Endothelial cell of umbilical vein (primary cell): ENCODE results near the gene MTA2. TPM values are rescaled to one million over a fixed set of nuclear protein-coding genes. Genes with fewer than 3 reads are reported as not detected.

Experiments used
- BruUV-seq: library from RNA; stranded (reverse); fragments of 400-500 nt; replicated peaks from 2 replicates; lab custom pipeline; 2021; lab: Mats Ljungman, UMichigan
- CTCF ChIA-PET: fragments of 300-600, 350-600 bp; sonication (Branson Sonifier 250); formaldehyde crosslinking; loops from one replicate; lab custom pipeline; 2021; ENCODE audit warnings: antibody characterized with exemption, inconsistent platforms; lab: Charles Lee
- POLR2A ChIA-PET: fragments of 300-600, 350-600 bp; sonication (Branson Sonifier 250); formaldehyde crosslinking; loops from one replicate; lab custom pipeline; 2021; ENCODE audit warnings: antibody characterized with exemption, inconsistent platforms; lab: Charles Lee
- DNase-seq: peaks from one replicate; pipeline ENCODE4 v3.0.0-alpha.2; 2011; ENCODE audit warnings: low read depth, low spot score
- FAIRE-seq: peaks from 2 replicates; lab custom pipeline; 2011; peaks lifted over from hg19 to GRCh38; lab: Jason Lieb, UNC
- H2AFZ ChIP-seq: 2 replicates; pipeline ENCODE4 v1.6.0; 2012; ENCODE audit warnings: low read depth, low read length, control low read depth, inconsistent platforms
- H3K27ac ChIP-seq: 2 replicates; pipeline ENCODE4 v1.5.1; 2011; ENCODE audit warnings: low read depth, mild to moderate bottlenecking, control low read depth, low read length, moderate library complexity; ENCODE audit not compliant: insufficient read depth
- H3K27me3 ChIP-seq, 2 experiments: 2 replicates each; pipeline versions ENCODE4 v1.6.0 to v1.6.1; 2011; ENCODE audit warnings: low read length in 2 of 2, mixed read lengths in 1 of 2; ENCODE audit not compliant: control insufficient read depth in 2 of 2, insufficient read depth in 2 of 2
- H3K36me3 ChIP-seq, 2 experiments: 2 replicates in 1 of 2; 3 replicates in 1 of 2; pipeline ENCODE4 v1.5.1; 2011; ENCODE audit warnings: low read length in 2 of 2, mild to moderate bottlenecking in 1 of 2, moderate library complexity in 1 of 2; ENCODE audit not compliant: control insufficient read depth in 2 of 2, insufficient read depth in 2 of 2; ENCODE audit errors: extremely low read depth in 1 of 2
- H3K4me1 ChIP-seq: 3 replicates; pipeline ENCODE4 v1.5.1; 2011; ENCODE audit warnings: mild to moderate bottlenecking, low read length; ENCODE audit not compliant: control insufficient read depth, insufficient read depth; ENCODE audit errors: extremely low read depth
- H3K4me2 ChIP-seq: 2 replicates; pipeline ENCODE4 v1.6.1; 2011; ENCODE audit warnings: low read length, control low read depth, mixed read lengths; ENCODE audit not compliant: insufficient read depth
- H3K4me3 ChIP-seq, 3 experiments: fragments of 200-600 bp in 1 of 3; sonication (generic), shearing (Covaris generic) in 1 of 3; replicated peaks in 1 of 3; 2 replicates each; pipeline ENCODE4 v1.5.1; 2011 to 2016; ENCODE audit warnings: control low read depth in 3 of 3, low read length in 3 of 3, mild to moderate bottlenecking in 2 of 3, inconsistent platforms in 1 of 3, low read depth in 1 of 3, moderate library complexity in 1 of 3; ENCODE audit not compliant: insufficient read depth in 1 of 3
- H3K79me2 ChIP-seq: 2 replicates; pipeline ENCODE4 v1.6.0; 2012; ENCODE audit warnings: low read length, inconsistent platforms; ENCODE audit not compliant: control insufficient read depth, insufficient read depth
- H3K9ac ChIP-seq: replicated peaks from 2 replicates; pipeline ENCODE3; 2011; ENCODE audit warnings: low read length, control low read depth; ENCODE audit not compliant: insufficient read depth; ENCODE audit errors: extremely low read depth
- H3K9me1 ChIP-seq: replicated peaks from 3 replicates; pipeline ENCODE4 v1.6.0; 2011; ENCODE audit warnings: mild to moderate bottlenecking, low read length; ENCODE audit not compliant: control insufficient read depth, insufficient read depth; ENCODE audit errors: extremely low read depth
- H3K9me3 ChIP-seq: replicated peaks from 2 replicates; pipeline ENCODE4 v1.5.1; 2012; ENCODE audit warnings: low read length, inconsistent platforms; ENCODE audit not compliant: control insufficient read depth, insufficient read depth
- H4K20me1 ChIP-seq: replicated peaks from 2 replicates; pipeline ENCODE3; 2011; ENCODE audit warnings: mild to moderate bottlenecking, low read length; ENCODE audit not compliant: control insufficient read depth, insufficient read depth; ENCODE audit errors: extremely low read depth
- EZH2 ChIP-seq: IDR thresholded peaks from 2 replicates; pipeline ENCODE4 v1.6.1; 2012; ENCODE audit warnings: borderline replicate concordance, low read depth, mild to moderate bottlenecking, moderate library complexity, low read length, inconsistent platforms; ENCODE audit not compliant: severe bottlenecking
- GATA2 ChIP-seq: IDR thresholded peaks from 2 replicates; pipeline ENCODE4 v1.7.0; 2011; ENCODE audit warnings: low read depth, mild to moderate bottlenecking, moderate library complexity, mixed read lengths, low read length; ENCODE audit not compliant: insufficient read length, insufficient read depth
- JUN ChIP-seq: IDR thresholded peaks from 2 replicates; pipeline ENCODE4 v1.6.1; 2011; ENCODE audit warnings: borderline replicate concordance, low read depth; ENCODE audit not compliant: insufficient read length, insufficient read depth
- POLR2A ChIP-seq: IDR thresholded peaks from 2 replicates; pipeline ENCODE4 v1.6.1; 2012; ENCODE audit warnings: low read depth, mild to moderate bottlenecking, control low read depth, low read length
- dilution Hi-C: fragments of 300-500 bp; cut with MboI; formaldehyde crosslinking; loops from one replicate; pipeline ENCODE4 v1.15.0; 2019; ENCODE audit warnings: low sequenced_read_pairs; ENCODE audit not compliant: extremely low pct_ligation_motif_present
- intact Hi-C: fragments of 100-400 bp; cut with micrococcal nuclease; formaldehyde crosslinking; loops from one replicate; pipeline ENCODE4 v1.10.0; 2022
- polyA plus RNA-seq, 4 experiments: library from polyadenylated mRNA; depleted of rRNA in 3 of 4; stranded (reverse) in 3 of 4; unstranded in 1 of 4; fragments of >200 nt; gene quantifications; 2 replicates each; pipeline versions ENCODE4 v1.2.1 to v1.2.3, GENCODE V29; 2011 to 2012; ENCODE audit warnings: missing spikeins in 1 of 4
- total RNA-seq: library from RNA; stranded (reverse); gene quantifications from 2 replicates; pipeline ENCODE4 v1.2.3, GENCODE V29; 2021
- TF ChIP-seq, protein P1 (sequence below), 2 donors: IDR thresholded peaks; 1 replicate in 1 of 2; 2 replicates in 1 of 2; pipeline ENCODE4 v1.5.1; 2011; ENCODE audit warnings: low read length in 2 of 2, mild to moderate bottlenecking in 2 of 2, moderate library complexity in 2 of 2, control low read depth in 1 of 2, inconsistent platforms in 1 of 2, low read depth in 1 of 2; ENCODE audit not compliant: insufficient read depth in 1 of 2; ENCODE audit errors: extremely low read depth in 1 of 2

Gene MTA2
- total and polyA plus RNA-seq, 2 donors (not counting 3 experiments of a cell fraction or from before 2014, with no cell fraction given) = 40.4 to 166 TPM

DNA sequence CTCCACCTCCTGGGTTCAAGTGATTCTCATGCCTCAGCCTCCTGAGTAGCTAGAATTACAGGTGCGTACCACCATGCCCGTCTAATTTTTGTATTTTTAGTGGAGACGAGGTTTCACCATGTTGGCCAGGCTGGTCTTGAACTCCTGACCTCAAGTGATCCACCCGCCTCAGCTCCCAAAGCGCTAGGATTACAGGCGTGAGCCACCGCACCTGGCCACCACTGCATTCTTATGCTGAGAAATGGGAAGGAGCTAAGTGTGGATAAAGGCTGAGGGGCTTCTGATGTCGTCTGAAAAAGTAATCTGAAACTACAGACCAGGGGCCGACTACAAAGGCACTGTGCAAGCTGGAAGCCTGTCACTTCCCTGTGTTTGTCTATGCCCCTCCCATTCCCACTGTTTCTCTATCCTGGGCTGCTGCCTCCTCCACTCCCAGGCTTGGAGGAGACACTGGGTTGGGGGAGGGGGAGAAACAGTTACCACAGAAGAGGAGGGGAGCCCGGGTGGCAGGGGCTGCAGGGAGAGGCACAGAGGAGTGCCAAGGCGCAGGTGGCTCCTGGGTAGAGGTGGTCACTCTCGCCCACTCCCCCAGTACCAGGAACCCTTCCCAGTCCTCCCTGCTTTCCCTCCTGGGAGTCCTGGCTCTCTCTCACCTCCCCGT, 2.9 kb upstream of the MTA2 start:
- H3K27ac ChIP-seq = no peak overlapping the region
- no peaks in the 10 kb centered on the region for H3K27me3 ChIP-seq
- peaks cover 17% of the 10 kb centered on the region for H3K79me2 ChIP-seq
- H4K20me1 ChIP-seq = no peaks in the 10 kb centered on the region
- H3K9me3 ChIP-seq = no peaks in the 10 kb centered on the region
- no TSS peak for BruUV-seq
- dilution Hi-C loops = no loop called here
- no peak for DNase-seq
- no peak overlapping the region for H3K4me2 ChIP-seq
- TF ChIP-seq GATA2 = no peak
- TF ChIP-seq POLR2A = peak; percentile 24
- TF ChIP-seq, protein P1, sequence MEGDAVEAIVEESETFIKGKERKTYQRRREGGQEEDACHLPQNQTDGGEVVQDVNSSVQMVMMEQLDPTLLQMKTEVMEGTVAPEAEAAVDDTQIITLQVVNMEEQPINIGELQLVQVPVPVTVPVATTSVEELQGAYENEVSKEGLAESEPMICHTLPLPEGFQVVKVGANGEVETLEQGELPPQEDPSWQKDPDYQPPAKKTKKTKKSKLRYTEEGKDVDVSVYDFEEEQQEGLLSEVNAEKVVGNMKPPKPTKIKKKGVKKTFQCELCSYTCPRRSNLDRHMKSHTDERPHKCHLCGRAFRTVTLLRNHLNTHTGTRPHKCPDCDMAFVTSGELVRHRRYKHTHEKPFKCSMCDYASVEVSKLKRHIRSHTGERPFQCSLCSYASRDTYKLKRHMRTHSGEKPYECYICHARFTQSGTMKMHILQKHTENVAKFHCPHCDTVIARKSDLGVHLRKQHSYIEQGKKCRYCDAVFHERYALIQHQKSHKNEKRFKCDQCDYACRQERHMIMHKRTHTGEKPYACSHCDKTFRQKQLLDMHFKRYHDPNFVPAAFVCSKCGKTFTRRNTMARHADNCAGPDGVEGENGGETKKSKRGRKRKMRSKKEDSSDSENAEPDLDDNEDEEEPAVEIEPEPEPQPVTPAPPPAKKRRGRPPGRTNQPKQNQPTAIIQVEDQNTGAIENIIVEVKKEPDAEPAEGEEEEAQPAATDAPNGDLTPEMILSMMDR (IDR thresholded peaks at IDR 0.05; ENCODE audit: extremely low read depth in 1 of 2, insufficient read depth in 1 of 2, low read depth in 1 of 2, low read length in 2 of 2) = no peak
- no peak for TF ChIP-seq JUN
- TF ChIP-seq EZH2 = no peak
- peaks cover 0 to 13% of the 10 kb centered on the region in 2 experiments for H3K36me3 ChIP-seq
- ChIA-PET CTCF (interaction anchor here (1.9 kb wide), 1 partner anchor 180 kb away, joined by 4 read pairs; no protein-coding TSS in a partner anchor), POLR2A (no interaction called here)
- H3K4me1 ChIP-seq = peaks cover 12% of the 10 kb centered on the region
- no peaks in the 10 kb centered on the region for H3K9me1 ChIP-seq
- no peak overlapping the region for H3K4me3 ChIP-seq
- FAIRE-seq = peak; percentile 53
- no peak overlapping the region for H3K9ac ChIP-seq
- intact Hi-C loops = no loop called here
- H2AFZ ChIP-seq = no peak overlapping the region
